Fibroblast of mammary gland (primary cell): ENCODE measurements around the gene CDYL2.

Source experiments
- DNase-seq: peaks from one replicate; pipeline ENCODE4 v3.0.0-alpha.2; 2010; ENCODE audit warnings: low read depth
- H3K4me3 ChIP-seq: 2 replicates; pipeline ENCODE4 v1.5.1; 2011; ENCODE audit warnings: low read depth, mild to moderate bottlenecking, low read length, moderate library complexity; ENCODE audit not compliant: control insufficient read depth
- TF ChIP-seq, protein P1 (sequence below): conservative IDR thresholded peaks from 2 replicates; pipeline ENCODE4 v1.5.1; 2011; ENCODE audit warnings: low read depth, low read length, inconsistent platforms; ENCODE audit not compliant: control insufficient read depth, insufficient read depth

The CDYL2 gene

GRCh38 chr16:80695020-80695419 is 109.4 kb downstream of the CDYL2 start:
- no peak for DNase-seq
- no peak overlapping the region for H3K4me3 ChIP-seq
- TF ChIP-seq, protein P1, sequence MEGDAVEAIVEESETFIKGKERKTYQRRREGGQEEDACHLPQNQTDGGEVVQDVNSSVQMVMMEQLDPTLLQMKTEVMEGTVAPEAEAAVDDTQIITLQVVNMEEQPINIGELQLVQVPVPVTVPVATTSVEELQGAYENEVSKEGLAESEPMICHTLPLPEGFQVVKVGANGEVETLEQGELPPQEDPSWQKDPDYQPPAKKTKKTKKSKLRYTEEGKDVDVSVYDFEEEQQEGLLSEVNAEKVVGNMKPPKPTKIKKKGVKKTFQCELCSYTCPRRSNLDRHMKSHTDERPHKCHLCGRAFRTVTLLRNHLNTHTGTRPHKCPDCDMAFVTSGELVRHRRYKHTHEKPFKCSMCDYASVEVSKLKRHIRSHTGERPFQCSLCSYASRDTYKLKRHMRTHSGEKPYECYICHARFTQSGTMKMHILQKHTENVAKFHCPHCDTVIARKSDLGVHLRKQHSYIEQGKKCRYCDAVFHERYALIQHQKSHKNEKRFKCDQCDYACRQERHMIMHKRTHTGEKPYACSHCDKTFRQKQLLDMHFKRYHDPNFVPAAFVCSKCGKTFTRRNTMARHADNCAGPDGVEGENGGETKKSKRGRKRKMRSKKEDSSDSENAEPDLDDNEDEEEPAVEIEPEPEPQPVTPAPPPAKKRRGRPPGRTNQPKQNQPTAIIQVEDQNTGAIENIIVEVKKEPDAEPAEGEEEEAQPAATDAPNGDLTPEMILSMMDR, result no peak

- H3K4me3 ChIP-seq, result no peak overlapping the region
- TF ChIP-seq, protein P1, result no peak
- peak; percentile 4 for DNase-seq
Measured at GRCh38 chr16:80693553-80693952, 110.8 kb downstream of the CDYL2 start.

GRCh38 chr16:80692270-80692669 is 112.1 kb downstream of the CDYL2 start:
- TF ChIP-seq, protein P1, result no peak
- no peak overlapping the region for H3K4me3 ChIP-seq
- no peak for DNase-seq

- H3K4me3 ChIP-seq, result no peak overlapping the region
- DNase-seq, result peak; percentile 2
- TF ChIP-seq, protein P1, result no peak
Measured at GRCh38 chr16:80691111-80691741, 113.2 kb downstream of the CDYL2 start.

- DNase-seq, result no peak
- H3K4me3 ChIP-seq, result no peak overlapping the region
- TF ChIP-seq, protein P1, result no peak
Measured at GRCh38 chr16:80689487-80689886, 114.9 kb downstream of the CDYL2 start.

GRCh38 chr16:80687606-80688005 is 116.8 kb downstream of the CDYL2 start:
- TF ChIP-seq, protein P1, result no peak
- no peak for DNase-seq
- no peak overlapping the region for H3K4me3 ChIP-seq

DNA sequence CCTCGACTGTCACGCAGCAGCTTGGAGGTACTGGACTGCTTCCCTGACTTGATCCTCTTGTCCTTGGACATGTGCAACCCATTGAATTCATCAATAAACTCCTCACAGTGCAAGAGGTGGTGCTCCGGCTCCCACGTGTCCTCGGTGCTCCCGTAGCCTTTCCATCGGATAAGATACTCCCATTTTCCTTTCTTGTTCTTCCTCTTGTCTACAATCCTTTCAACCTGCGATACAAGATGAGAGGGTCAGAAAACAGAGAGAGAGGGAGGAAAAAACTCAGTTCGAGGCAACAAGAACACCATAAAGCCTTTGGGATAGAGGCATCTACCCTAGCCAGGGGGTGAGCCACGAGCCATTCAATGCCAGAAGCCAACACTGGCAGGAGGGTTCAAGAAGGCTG is 119.5 kb downstream of the CDYL2 start:
- H3K4me3 ChIP-seq, result no peak overlapping the region
- TF ChIP-seq, protein P1, result no peak
- DNase-seq, result no peak
